ENCODE results near the gene ZBTB40. TPM values are rescaled to one million over a fixed set of nuclear protein-coding genes. Genes with fewer than 3 reads are reported as not detected.

Gene ZBTB40
- total RNA-seq, 1 experiment from 2014 or later: 11.9 TPM

DNA sequence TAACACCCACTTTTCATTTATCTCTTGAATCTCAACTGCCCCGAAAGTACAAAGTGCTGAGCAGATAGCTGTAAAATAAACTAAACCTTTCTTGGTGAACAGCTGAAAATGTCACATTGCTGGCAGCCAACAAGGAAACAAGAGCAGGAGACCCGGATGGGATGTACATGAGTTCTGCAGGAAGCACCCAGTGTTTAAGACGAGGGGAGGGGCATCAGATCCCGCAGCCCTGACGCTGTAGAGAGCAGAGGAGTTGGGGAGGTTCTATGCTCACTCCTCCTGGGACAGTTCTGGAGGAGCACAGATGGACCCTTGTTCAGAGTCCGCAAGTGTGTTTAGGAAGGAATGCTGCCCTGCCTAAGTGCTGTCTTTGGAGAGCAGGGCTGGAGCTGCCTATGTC lies 79.6 kb downstream of the ZBTB40 start:
- DNase-seq (ENCODE audit: low spot score): no peak

DNA sequence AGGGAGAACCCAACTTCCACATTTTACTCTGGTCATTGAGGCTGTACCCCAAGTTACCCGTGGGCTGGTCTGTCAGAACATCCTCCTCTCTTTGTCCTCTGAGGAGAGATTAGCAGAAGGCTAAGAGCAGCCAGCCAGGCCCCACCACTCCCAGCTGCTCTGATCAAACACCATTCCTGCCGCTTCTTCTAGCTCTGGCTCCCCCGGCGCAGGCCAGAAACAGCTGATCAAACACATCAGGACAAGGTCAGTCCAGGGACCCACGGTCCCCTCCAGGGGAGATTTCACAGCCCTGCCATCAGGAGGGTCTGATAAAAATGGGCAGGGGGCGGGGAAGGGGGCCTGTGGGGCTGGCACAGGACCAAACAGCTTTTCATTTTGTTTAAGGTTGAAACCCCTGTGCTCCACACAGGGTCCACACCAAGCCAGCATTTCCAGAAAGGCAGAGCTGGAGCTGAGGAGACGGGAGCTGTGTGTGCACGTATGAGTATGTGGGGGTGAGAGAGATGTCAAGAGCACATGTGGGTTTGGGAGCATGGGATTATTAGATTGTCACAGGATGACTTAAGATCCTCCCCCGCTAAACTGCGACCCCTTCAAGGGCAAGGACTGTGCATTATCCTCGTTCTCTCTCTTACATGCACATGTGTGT lies 81.7 kb downstream of the ZBTB40 start:
- no peak for DNase-seq (ENCODE audit: low spot score)

DNA sequence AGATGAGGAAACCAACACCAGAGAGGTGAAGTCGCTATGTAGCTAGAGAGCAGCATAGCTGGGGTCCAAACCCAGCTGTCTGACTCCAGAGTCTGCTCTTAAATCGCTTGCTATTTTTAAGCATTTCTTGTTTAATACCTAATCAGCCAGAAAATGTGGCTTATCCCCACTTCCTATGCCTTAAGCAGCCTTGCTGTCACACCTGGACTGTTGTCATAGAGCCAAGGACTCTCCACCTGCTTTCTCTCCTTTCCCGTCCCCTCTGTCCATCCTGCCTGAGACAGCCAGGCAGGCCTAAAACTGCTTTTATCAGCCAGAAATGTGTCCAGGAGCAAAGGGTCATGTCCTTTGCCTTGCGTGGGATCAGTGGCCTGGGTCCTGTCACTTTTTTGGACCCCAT lies 83.3 kb downstream of the ZBTB40 start:
- DNase-seq (ENCODE audit: low spot score): no peak

DNA sequence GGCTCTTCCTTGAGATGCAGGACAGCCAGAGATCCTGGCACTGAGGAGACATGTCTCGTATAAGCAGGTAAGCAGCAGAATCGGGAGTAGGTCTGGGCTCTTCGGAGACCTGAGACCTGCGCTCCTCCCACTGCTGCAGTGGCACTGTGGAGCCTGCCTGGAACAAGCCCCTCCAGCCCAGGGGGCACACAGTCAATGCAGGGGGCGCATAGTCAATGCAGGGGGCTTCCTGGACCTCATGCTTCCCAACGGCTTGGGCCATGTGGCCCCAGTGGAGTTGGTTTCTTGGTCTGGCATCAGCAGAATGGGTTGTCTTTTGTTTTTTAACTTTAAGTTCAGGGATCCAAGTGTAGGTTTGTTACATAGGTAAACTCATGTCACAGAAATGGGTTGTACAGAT lies 83.7 kb downstream of the ZBTB40 start:
- no peak for DNase-seq (ENCODE audit: low spot score)

DNA sequence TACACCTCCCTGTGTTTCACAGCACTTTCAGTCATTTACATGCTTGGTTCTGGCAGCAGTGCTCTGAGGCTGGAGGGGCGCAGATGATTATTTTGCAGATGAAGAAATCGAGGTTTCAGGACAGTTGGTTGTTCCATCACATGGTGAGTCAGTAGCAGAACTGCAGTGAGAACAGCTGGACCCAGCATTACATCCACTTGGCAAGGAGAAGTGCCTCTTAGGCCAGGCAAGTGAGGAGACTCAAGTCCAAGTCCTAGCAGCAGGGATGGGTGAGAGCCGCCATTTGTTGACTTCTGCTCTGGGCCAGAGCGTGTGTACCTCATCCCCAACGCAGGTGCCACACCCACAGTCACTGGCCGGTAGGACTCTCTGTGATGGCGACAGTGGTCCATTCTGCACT lies 84.9 kb downstream of the ZBTB40 start:
- no peak for DNase-seq (ENCODE audit: low spot score)

- DNase-seq (ENCODE audit: low spot score): no peak
Measured at GRCh38 chr1:22537441-22538139, 85.9 kb downstream of the ZBTB40 start.

DNA sequence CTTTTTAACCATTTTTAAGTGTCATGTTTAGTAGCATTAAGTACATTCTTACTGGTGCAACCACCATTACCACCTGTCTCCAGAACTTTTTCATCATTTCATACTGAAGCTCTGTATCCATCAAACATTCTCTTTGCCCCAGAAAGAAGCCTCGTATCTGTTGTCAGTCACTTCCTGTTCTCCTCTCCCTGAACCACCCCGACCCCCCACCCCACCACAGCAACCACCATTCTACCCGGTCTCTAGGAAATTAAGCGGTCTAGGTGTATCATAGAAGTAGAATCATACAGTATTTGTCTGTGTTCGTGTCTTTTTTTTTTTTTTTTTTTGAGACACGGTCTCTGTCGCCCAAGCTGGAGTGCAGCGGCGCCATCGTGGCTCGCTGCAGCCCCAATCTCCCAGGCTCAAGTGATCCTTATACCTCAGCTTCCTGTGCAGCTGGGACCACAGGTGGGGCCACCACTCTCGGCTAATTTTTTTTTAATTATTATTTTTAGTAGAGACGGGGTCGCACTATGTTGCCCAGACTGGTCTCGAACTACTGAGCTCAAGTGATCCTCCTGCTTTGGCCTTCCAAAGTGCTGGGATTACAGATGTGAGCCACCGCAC lies 88.0 kb downstream of the ZBTB40 start:
- DNase-seq (ENCODE audit: low spot score): no peak

DNA sequence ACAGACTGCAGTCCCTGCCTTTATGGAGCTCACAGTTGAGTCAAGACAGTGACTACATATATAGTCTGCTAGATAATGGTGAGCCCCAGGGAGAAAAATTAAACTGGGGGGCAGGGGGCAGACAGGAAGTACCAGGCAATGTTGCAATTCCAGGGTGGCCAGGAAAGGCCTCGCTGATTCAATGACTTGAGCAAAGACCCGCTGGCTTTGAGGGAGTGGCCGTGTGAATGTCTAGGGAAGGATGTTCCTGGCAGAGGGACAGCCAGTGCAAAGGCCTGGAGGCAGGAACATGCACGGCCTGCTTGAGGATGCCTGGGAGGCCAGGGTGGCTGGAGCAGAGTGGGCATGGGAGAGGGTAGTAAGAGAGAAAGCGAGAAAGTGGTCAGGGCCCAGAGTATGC lies 88.7 kb downstream of the ZBTB40 start:
- no peak for DNase-seq (ENCODE audit: low spot score)

GRCh38 chr1:22542886-22543285 lies 91.2 kb downstream of the ZBTB40 start:
- DNase-seq (ENCODE audit: low spot score): no peak

DNA sequence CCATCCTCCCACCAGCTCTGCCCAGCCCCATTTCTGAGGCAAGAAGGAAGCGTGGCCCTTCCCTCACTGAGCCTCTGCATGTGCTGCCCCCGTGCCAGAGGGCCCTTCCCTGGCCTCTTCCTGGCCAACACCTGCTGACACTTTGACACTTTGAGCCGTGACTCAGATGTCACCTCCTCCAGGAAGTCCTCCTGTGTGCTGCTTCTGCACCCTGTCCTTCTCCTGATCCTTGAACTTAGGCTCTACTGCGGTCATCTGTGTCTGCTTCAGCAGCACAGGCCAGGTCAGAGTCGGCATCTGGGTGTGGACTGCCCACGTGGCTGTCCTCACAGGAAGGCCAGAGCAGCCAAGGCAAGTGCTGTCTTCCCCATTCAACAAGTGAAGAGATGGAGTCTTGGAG lies 92.0 kb downstream of the ZBTB40 start:
- DNase-seq (ENCODE audit: low spot score): no peak

DNA sequence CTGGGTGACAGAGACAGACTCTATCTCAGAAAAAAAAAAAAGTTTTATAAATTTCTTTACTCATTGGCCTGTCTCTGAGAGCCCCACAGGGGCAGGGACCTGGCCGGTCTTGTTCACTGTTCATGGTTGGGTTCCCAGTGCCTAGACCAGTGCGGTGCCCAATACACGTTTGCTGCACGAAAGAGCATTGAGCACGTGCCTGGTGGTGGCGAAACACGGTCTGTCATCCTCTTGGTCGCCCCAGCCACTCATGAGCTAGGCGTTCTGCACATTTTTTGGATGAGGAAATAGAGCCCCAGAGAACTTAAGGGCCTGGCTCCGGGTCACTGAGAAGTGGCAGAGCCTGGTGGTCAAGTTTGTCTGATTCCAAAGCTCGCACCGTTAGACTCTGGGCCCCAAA lies 93.0 kb downstream of the ZBTB40 start:
- no peak for DNase-seq (ENCODE audit: low spot score)

DNA sequence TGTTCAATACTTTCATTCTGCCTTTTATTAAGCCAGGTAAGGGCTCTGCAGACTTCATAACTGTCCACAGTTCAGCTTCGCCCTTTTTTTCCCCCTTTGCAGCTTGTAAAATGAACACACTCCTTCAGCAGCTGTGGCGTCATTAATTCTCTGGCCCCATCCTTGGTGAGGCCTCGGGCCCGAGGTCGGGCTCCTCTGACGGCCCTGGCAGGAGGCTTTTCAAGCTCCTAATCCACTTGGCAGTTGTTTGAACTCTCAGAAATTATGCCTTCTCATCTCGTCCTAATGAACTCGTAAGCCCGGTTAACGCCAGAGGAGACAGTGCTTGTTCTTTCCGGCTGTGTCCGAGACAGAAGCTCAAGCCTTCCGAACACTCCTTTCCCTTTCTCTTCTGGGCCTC lies 93.5 kb downstream of the ZBTB40 start:
- no peak for DNase-seq (ENCODE audit: low spot score)

GRCh38 chr1:22547186-22547817 lies 95.7 kb downstream of the ZBTB40 start:
- no peak for DNase-seq (ENCODE audit: low spot score)

DNA sequence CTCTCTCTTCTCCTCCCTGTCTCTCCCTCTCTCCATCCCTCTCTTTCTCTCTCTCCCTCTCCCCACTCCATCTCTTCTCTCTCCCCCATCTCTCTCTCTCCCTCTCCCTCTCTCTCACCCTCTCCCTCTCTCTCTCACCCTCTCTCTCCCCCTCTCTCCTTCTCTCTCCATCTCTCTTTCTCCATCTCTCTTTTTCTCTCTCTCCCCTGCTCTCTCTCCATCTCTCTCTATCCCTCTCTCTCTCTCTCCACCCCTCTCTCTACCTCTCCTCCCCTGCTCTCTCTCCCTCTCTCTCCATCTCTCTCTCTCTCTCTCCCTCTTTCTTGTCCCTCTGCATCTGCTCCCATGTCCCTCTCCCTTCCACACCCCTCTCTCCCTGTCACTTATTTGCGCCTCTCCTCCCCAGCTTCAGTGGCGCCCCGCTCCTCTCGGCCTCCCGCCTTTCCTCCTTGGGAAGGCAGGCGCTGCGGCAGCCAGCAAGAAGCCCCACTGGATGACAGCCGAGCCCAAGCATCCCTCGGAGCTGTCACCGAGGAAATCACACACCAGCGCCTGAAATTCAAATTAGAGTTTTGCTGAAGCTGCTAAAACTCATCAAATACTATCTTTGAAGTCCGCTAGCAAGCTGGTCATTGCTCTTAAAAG lies 96.3 kb downstream of the ZBTB40 start:
- no peak for DNase-seq (ENCODE audit: low spot score)

GRCh38 chr1:22550021-22550420 lies 98.4 kb downstream of the ZBTB40 start:
- DNase-seq (ENCODE audit: low spot score): no peak

DNA sequence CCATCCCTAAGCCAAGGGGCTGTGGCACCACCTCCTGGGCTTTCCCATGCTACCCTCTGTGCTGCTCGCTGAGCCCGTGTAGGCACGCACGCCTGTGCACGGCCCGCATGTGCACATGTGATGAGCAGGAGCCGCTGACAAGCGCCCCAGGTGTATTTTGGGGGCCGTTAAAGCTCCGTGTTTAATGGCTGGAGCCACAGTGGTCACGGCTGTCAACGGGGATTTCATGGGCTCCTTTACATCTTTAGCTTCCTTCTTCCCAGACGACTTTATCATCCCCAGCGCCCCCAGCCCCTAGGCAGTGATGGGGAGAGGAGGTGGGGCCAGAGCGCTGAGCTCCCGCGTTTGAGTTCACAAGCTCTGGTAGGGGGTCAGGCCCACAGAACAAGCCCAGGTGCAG lies 99.9 kb downstream of the ZBTB40 start:
- DNase-seq (ENCODE audit: low spot score): no peak

DNA sequence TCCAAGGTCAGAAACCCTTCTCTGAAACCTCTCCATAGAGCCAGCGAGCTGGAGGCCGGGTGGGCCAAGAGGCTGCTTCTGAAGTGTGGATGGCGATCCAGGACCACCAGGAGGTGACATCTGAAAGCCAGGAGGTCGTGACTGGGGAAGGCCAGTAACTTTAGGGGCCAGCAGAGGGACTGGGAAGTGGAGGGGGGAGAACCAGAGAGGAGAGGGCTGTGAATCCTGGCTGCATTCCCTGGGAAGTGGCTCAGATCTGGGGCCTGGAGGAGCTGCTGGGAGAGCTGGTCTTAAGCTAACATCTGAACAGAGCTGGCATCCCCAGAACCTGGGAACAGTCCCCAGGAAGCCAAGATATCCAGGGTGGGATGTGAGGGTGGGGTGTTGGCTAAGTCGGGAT lies 100.4 kb downstream of the ZBTB40 start:
- DNase-seq (ENCODE audit: low spot score): no peak

- DNase-seq (ENCODE audit: low spot score): no peak
Measured at GRCh38 chr1:22553104-22553880, 101.6 kb downstream of the ZBTB40 start.

GRCh38 chr1:22553991-22554522 lies 102.4 kb downstream of the ZBTB40 start:
- no peak for DNase-seq (ENCODE audit: low spot score)

DNA sequence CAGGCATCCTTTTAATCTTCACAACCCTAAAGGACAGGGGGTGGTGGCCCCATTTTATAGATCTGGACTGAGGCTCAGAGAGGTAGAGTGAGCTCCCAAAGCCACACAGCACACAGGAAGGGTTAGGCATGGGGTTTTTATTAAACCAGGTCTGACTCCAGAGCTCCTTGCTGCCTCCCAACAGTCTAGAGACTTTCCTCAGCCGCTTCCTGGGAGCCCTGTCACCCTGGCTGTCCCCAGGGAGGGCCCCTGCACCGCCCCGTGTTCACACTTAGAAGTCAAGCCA lies 103.7 kb downstream of the ZBTB40 start:
- DNase-seq (ENCODE audit: low spot score): no peak

DNA sequence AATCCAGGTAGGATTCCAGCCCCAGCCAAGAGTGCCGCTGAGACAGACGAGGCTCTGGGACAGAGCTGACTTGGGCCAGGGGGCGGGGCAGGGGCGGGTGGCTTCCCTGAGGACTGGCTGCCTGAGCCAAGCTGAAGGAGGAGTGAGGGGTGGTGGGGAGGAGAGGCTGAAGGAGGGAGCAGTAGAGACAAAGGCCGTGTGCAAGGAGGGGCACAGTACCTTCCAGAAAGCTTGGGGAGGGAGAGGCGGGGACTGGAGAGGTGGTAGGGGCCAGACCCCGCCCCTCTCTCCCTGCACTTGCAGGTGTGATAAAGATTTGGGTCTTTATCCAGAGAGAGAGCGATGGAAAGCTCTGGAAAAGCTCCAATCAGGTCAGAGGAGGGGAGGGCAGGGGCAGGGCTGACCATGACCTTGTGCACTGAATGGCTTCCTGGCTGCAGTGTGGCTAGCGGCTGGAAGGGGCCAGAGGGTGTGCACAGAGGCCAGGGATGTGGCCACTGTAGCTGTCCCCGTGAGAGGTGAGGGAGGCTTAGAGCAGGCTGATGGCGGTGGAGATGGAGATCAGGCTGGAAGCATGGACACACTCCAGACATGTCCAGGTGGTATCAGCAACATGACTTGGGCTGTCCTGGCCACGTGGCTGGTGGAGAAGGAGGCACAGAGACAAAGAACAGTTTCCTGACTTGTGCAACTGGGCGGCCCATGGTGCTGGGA lies 104.9 kb downstream of the ZBTB40 start:
- DNase-seq (ENCODE audit: low spot score): no peak
